Measurements from ENCODE around the gene MICAL3. TPM values are rescaled to one million over a fixed set of nuclear protein-coding genes. Genes with fewer than 3 reads are reported as not detected.
"Not testable (repeated sequence)": the region's sequence is repeated elsewhere in the genome, so short reads cannot be mapped to it uniquely, and the experiment has no call there.

The MICAL3 gene
- total RNA-seq, 2 donors from 2014 or later: 33.6 to 34.0 TPM

- no peak for ATAC-seq
- Histone ChIP-seq H3K27ac (peak overlapping the region in 3 of 4 donors; percentile 60 to 78 (median 69)), H3K4me3 (no peak overlapping the region), H3K36me3 (replicated peaks in 1 of 2; ENCODE audit: insufficient read depth in 1 of 2, low read depth in 2 of 2) (no peaks in the 10 kb centered on the region), H3K9me3 (no peaks in the 10 kb centered on the region), H3K4me1 (peaks cover 17% of the 10 kb centered on the region), H3K27me3 (no peaks in the 10 kb centered on the region)
- intact Hi-C loops (cut with DNase I): loop anchor here (10.0 kb wide), 1 partner anchor 118 kb away; no protein-coding TSS in a partner anchor
- WGBS, 2 donors: 36 to 65% methylated on average over 3 of the region's 3 CpGs
- TF ChIP-seq CTCF (IDR thresholded peaks at IDR 0.05): no peak
- TF ChIP-seq POLR2A (IDR thresholded peaks at IDR 0.05): no peak
- DNase-seq: no peak
These were observed 1.5 kb downstream of the MICAL3 start for GRCh38 chr22:18022876-18023275.

- intact Hi-C loops (cut with DNase I): loop anchor here (10.0 kb wide), 1 partner anchor 117 kb away; no protein-coding TSS in a partner anchor
These were observed 2.9 kb downstream of the MICAL3 start for GRCh38 chr22:18021431-18021830.

GRCh38 chr22:18020743-18021142 is 3.6 kb downstream of the MICAL3 start:
- not testable (repeated sequence) for H3K27me3 ChIP-seq; DNase-seq; H3K27ac ChIP-seq; ATAC-seq; H3K36me3 ChIP-seq (replicated peaks in 1 of 2; ENCODE audit: insufficient read depth in 1 of 2, low read depth in 2 of 2); H3K4me3 ChIP-seq; H3K9me3 ChIP-seq
- H3K4me1 ChIP-seq: peaks cover 17% of the 10 kb centered on the region
- WGBS, 2 donors: 91 to 95% methylated on average over 2 of the region's 2 CpGs
- intact Hi-C loops (cut with DNase I): loop anchor here (10.0 kb wide), 1 partner anchor 116 kb away; no protein-coding TSS in a partner anchor

More at GRCh38 chr22:18021431-18021830, 2.9 kb downstream of the MICAL3 start:
- 89% methylated on average over 2 of the region's 2 CpGs for WGBS, 2 donors
- Histone ChIP-seq H3K27ac (no peak overlapping the region), H3K4me1 (peaks cover 17% of the 10 kb centered on the region), H3K4me3 (no peak overlapping the region), H3K27me3 (no peaks in the 10 kb centered on the region), H3K36me3 (replicated peaks in 1 of 2; ENCODE audit: insufficient read depth in 1 of 2, low read depth in 2 of 2) (no peaks in the 10 kb centered on the region), H3K9me3 (no peaks in the 10 kb centered on the region)
- ATAC-seq: no peak
- no peak for TF ChIP-seq POLR2A (IDR thresholded peaks at IDR 0.05)
- no peak for TF ChIP-seq CTCF (IDR thresholded peaks at IDR 0.05)
- DNase-seq: no peak

- Histone ChIP-seq H3K9me3 (no peaks in the 10 kb centered on the region), H3K27ac (no peak overlapping the region), H3K27me3 (no peaks in the 10 kb centered on the region), H3K4me3 (no peak overlapping the region), H3K36me3 (replicated peaks in 1 of 2; ENCODE audit: insufficient read depth in 1 of 2, low read depth in 2 of 2) (no peaks in the 10 kb centered on the region), H3K4me1 (no peaks in the 10 kb centered on the region)
- WGBS, 2 donors: 58 to 59% methylated on average over 5 of the region's 5 CpGs
- intact Hi-C loops (cut with DNase I): no loop called here
- no peak for DNase-seq
- no peak for ATAC-seq
- no peak for TF ChIP-seq POLR2A (IDR thresholded peaks at IDR 0.05)
- no peak for TF ChIP-seq CTCF (IDR thresholded peaks at IDR 0.05)
These were observed 10.4 kb downstream of the MICAL3 start for GRCh38 chr22:18013947-18014346.

- TF ChIP-seq POLR2A (IDR thresholded peaks at IDR 0.05) (no peak), CTCF (IDR thresholded peaks at IDR 0.05) (no peak)
- Histone ChIP-seq H3K27ac (no peak overlapping the region), H3K4me3 (no peak overlapping the region), H3K4me1 (no peaks in the 10 kb centered on the region), H3K27me3 (no peaks in the 10 kb centered on the region), H3K9me3 (no peaks in the 10 kb centered on the region), H3K36me3 (replicated peaks in 1 of 2; ENCODE audit: insufficient read depth in 1 of 2, low read depth in 2 of 2) (no peaks in the 10 kb centered on the region)
- no peak for ATAC-seq
- intact Hi-C loops (cut with DNase I): no loop called here
- 90 to 100% methylated on average over 2 of the region's 2 CpGs for WGBS, 2 donors
- DNase-seq: no peak
These were observed 10.9 kb downstream of the MICAL3 start for GRCh38 chr22:18013436-18013835.
